Stimulated activated CD8-positive, alpha-beta memory T cell treated with anti-CD3 and anti-CD28 coated beads, Interleukin-4, amount 100 ng/mL, for 48 hours (primary cell): ENCODE data around the gene ZC3H10.
"Not testable (repeated sequence)": the region's sequence is repeated elsewhere in the genome, so short reads cannot be mapped to it uniquely, and the experiment has no call there.

Experiments
- DNase-seq: peaks from one replicate; pipeline ENCODE4 v3.0.0-alpha.2; 2020

Gene ZC3H10

DNA sequence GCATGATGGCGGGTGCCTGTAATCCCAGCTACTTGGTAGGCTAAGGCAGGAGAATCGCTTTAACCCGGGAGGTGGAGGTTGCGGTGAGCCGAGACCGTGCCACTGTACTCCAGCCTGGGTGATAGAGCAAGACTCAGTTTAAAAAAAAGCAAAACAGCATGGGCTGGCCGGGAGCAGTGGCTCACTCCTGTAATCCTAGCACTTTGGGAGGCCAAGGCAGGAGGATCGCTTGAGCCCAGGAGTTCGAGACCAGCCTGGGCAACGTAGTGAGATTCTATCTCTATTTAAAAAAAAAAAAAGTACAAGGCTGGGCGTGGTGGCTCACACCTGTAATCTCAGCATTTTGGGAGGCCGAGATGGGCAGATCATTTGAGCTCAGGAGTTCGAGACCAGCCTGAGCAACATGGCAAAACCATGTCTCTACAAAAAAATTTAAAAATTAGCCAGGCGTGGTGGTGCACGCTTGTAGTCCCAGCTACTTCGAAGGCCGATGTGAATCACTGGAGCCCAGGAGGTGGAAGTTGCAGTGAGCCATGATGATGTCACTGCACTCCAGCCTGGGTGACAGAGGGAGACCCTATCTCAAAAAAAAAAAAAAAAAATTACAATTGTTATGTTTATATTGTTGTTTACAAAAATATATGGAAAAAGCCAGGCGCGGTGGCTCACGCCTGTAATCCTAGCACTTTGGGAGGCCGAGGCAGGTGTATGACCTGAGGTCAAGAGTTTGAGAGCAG lies 38.6 kb downstream of the ZC3H10 start:
- not testable (repeated sequence) for DNase-seq

DNA sequence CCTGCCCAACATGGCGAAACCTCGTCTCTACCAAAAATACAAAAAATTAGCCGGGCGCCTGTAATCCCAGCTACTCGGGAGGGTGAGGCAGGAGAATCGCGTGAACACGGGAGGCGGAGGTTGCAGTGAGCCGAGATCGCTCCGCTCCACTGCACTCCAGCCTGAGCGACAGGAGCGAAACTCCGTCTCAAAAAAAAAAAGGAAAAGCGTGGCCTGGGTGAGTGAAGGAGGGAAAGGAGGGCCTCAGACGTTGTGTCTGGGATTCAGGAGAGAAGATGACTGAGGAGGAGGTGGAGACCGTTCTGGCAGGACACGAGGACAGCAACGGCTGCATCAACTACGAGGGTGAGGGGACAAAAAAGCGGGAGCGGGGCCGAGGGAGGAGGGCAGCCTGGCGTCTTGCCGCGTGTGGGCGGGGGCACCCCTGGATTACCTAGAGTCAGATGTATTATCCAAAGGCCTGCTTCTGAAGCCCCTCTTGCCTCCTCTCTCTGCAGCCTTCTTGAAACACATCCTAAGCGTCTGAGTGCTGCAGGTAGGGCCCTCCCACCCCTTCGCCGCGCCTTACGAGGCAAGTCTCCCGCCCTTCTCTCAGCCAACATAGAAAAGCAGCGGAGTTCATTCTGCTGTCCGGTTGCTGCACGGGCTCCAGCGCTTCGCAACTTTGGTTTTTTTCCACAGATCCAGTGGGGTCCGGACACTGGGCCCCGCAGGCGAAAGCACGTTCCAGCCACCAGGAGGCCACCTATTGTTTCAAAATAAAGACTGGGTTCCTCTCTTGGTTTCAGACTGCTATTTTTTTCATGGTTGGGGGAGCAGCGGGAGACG lies 39.3 kb downstream of the ZC3H10 start:
- peak; percentile 71 for DNase-seq

DNA sequence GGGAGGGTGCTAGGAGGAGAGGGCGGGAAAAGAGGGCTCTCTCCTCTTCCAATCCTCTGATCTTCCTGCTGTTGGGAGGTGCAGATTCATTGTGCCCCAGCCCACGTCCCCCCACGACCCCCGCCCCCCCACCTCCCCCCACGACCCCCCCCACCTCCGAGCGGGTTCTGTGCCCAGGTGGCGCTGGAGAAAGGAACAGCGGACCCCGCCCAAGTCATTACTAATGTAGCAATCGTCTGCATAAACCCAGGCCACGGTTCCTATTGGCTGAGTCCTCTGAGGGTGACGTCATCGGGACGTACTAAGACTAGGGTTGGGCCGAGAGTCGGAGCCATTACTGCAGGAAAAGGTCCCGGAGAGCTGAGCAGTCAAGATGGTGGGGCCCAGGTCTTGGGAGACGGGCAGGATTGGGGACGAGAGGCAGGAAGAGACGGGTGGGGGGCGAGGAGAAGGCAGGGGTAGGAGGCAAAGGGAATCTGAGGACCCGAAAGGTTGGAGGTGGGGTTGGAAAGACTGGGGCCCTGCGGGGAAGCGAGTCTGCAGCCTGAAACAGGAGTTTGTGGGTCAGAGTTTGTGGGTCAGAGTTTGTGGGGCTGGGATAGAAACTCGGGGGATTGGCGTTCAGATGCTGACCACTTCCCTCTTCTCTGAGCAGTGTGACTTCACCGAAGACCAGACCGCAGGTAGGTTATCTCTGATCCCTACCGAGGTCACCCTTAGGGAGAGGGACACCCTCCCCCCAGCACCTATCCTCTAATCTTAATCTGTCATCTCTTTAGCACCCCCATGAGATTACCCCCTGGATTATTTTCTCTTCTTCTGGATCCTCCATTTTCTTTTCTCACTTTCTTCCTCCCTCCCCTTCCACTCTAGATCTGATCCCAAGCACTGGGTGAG lies 40.2 kb downstream of the ZC3H10 start, which contains the start of gene MYL6:
TSS of gene MYL6 (plus strand) at position 331 of the 897 bp plus-strand sequence. CDS start at position 374, 43 bp downstream.
- DNase-seq: peak; percentile 93

- DNase-seq: no peak
Measured at GRCh38 chr12:56158926-56159461, 40.9 kb downstream of the ZC3H10 start.

DNA sequence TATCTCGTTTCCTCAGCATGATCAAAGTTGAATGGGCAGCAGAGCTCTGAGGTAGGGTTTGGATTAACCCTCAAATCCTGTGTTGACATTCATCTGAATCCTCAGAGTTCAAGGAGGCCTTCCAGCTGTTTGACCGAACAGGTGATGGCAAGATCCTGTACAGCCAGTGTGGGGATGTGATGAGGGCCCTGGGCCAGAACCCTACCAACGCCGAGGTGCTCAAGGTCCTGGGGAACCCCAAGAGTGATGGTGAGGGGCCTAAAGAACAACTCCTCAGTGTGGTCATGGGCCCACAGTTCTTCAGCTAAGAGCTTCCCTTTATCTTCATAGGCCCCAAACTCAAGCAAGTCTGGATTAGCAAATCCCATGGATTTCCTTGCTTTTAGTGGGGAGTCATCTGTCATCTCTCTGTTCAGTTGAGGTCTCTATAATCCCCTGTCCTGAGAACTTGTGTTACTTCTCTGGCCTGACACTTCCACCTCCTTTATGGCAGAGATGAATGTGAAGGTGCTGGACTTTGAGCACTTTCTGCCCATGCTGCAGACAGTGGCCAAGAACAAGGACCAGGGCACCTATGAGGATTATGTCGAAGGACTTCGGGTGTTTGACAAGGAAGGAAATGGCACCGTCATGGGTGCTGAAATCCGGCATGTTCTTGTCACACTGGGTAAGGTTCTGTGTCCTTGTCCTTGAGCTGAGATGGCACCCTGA lies 41.6 kb downstream of the ZC3H10 start:
- DNase-seq: no peak

GRCh38 chr12:56160193-56160763 lies 42.2 kb downstream of the ZC3H10 start:
- DNase-seq: peak; percentile 65

GRCh38 chr12:56160894-56161689 lies 43.0 kb downstream of the ZC3H10 start:
- no peak for DNase-seq

DNA sequence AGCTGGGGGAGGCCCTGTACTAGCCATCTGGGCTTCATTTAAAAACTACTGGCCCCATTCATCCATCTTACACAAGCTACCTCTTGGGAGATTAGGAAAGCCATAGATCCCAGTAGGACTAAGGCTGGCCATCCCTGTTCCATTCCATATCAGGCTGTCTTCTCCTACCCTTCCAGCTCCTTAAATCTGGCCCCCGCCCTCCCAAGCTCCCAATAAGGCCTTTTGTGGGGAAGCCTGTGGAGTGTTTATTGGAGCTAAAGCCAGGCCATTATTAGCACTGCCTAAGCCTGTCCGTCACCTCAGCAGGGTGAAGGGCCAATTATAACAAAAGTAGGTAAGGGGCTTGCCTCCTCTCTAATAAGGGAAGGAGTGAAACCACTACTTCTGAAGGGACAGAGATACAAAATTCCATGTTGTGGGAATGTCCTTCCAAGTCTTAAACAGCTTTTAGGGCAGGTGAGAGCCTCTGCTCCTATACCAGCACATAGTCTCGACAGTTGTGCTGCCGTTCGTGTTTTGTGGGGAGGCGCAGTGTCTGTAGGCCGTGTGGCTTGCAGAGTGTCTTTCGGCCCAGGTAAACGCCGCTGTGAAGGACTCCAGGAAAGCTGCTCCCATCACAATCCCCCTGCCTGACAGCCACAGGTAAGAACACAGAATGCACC lies 43.8 kb downstream of the ZC3H10 start:
- DNase-seq: no peak

DNA sequence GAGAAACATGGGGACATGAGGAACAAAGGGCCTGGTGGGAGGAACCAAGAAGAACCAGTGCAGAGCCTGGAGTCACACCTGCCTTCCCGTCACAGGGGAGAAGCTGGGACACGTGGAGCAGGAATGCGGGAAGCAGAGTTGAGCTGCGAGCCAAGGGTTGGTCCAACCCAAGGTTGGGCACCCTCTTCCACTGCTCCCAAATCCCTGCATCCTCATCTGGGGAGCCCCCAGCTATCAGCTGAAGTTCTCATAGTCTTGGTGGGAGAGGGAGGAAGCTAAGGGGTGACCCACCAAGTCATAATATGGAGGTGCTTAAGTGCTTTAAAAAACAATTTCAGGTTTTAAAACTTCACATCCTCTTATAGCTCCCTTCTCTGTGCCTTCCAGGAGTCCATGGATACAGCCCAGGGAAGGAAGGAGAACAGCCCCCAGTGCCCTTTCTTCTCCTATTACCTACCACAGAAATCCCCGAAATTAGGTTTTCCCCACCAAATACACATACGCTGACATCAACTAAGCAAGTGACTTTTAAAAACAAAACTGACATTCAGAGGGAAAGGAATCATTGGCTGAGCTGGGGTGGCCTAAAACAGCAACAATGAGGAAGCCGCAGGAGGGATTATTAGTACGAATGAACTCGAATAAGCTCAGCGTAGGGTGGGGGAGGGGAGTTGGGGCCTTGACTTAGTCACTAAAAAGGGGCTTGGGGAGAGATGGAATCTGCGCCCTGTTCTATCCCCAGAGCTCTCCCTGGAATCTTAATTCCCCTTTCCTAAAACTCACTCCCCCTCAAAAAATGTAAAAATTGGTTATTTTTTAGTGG lies 44.6 kb downstream of the ZC3H10 start:
- DNase-seq: no peak

- DNase-seq: no peak
Measured at GRCh38 chr12:56163533-56164344, 45.7 kb downstream of the ZC3H10 start.

GRCh38 chr12:56164345-56164729 lies 46.3 kb downstream of the ZC3H10 start:
- DNase-seq: no peak

- DNase-seq: no peak
Measured at GRCh38 chr12:56165369-56165768, 47.3 kb downstream of the ZC3H10 start.

GRCh38 chr12:56169229-56169759 lies 51.2 kb downstream of the ZC3H10 start:
- DNase-seq: no peak

DNA sequence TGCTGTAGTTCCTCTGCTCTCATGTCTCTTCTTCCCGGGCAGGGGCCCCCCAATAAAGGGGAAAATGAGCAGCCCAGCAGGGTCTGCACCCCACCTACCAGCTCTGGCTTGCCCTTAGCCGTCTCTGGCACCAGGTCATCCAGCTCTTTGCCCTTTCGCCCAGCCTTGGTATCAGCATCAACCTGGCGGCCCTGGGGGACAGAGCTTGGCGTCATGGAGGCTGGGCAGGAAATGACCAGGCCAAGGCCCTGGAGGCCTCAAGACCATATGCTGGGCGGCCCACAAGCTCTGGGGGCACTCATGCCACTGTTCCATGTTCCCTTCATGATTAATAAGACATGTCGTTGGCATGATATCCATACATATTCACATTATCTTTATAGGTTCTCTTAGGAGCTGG lies 54.8 kb downstream of the ZC3H10 start:
- no peak for DNase-seq
